ENCODE results near the gene ILDR1.

DNA sequence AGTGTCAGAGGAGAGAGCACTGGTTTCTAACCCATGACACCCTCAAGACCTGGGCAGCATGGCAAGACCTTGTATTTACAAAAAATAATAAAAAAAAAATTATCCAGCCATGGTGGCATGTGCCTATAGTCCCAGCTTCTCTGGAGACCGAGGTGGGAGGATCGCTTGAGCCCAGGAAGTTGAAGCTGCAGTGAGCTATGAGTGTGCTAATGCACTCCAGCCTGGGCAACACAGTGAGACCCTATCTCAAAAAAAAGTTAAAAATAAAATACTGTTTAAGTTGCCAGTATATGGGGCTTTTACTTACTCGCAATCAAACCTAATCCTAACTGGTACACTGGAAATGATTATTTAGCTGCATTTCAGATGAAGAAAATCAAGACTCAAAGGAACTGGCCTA is 20.2 kb downstream of the ILDR1 start:
- TF ChIP-seq CTCF (IDR thresholded peaks at IDR 0.05; ENCODE audit: poor library complexity) (no peak), EZH2 (IDR thresholded peaks at IDR 0.05; ENCODE audit: borderline replicate concordance) (no peak)
